Raji (cell line): ENCODE data around the gene RAI14.

Source experiments
- POLR2A ChIP-seq: IDR thresholded peaks from 2 replicates; pipeline ENCODE4 v1.6.1; 2011; ENCODE audit warnings: low read depth, low read length, control low read depth; ENCODE audit not compliant: insufficient read depth

The RAI14 gene

GRCh38 chr5:34724741-34725140 is 68.6 kb downstream of the RAI14 start:
- no peak for TF ChIP-seq POLR2A

GRCh38 chr5:34728236-34728635 is 72.1 kb downstream of the RAI14 start:
- TF ChIP-seq POLR2A = no peak

- TF ChIP-seq POLR2A = no peak
Observed at GRCh38 chr5:34731435-34732232, 75.5 kb downstream of the RAI14 start.

GRCh38 chr5:34734326-34734725 is 78.2 kb downstream of the RAI14 start:
- TF ChIP-seq POLR2A = no peak

GRCh38 chr5:34735491-34736426 is 79.6 kb downstream of the RAI14 start:
- no peak for TF ChIP-seq POLR2A

GRCh38 chr5:34736445-34737115 is 80.5 kb downstream of the RAI14 start:
- TF ChIP-seq POLR2A = no peak

GRCh38 chr5:34737731-34738130 is 81.6 kb downstream of the RAI14 start:
- no peak for TF ChIP-seq POLR2A

- TF ChIP-seq POLR2A = no peak
Observed at GRCh38 chr5:34738381-34738780, 82.3 kb downstream of the RAI14 start.

- no peak for TF ChIP-seq POLR2A
Observed at GRCh38 chr5:34740389-34740806, 84.3 kb downstream of the RAI14 start.

- TF ChIP-seq POLR2A = no peak
Observed at GRCh38 chr5:34742061-34742460, 85.9 kb downstream of the RAI14 start.

GRCh38 chr5:34743878-34744277 is 87.8 kb downstream of the RAI14 start:
- no peak for TF ChIP-seq POLR2A

- no peak for TF ChIP-seq POLR2A
Observed at GRCh38 chr5:34748431-34748830, 92.3 kb downstream of the RAI14 start.

- TF ChIP-seq POLR2A = no peak
Observed at GRCh38 chr5:34749431-34749873, 93.3 kb downstream of the RAI14 start.

- no peak for TF ChIP-seq POLR2A
Observed at GRCh38 chr5:34750206-34750605, 94.1 kb downstream of the RAI14 start.
